H9 (cell line): Measurements from ENCODE around the gene NPRL2. TPM values are rescaled to one million over a fixed set of nuclear protein-coding genes. Genes with fewer than 3 reads are reported as not detected.

Source experiments
- DNase-seq: peaks from one replicate; pipeline ENCODE4 v3.0.0-alpha.2; 2017
- H2AFZ ChIP-seq: one replicate; pipeline ENCODE4 v1.6.1; 2013; ENCODE audit warnings: mild to moderate bottlenecking, low read length, control low read depth, moderate library complexity
- H2AK5ac ChIP-seq: 2 replicates; pipeline ENCODE4 v1.6.1; 2013; ENCODE audit warnings: low read length, control low read depth, mixed read lengths; ENCODE audit not compliant: insufficient read length
- H2BK120ac ChIP-seq: one replicate; pipeline ENCODE4 v1.6.1; 2013; ENCODE audit warnings: low read depth, mild to moderate bottlenecking, low read length, control low read depth, inconsistent platforms; ENCODE audit not compliant: poor library complexity, severe bottlenecking
- H2BK12ac ChIP-seq: 2 replicates; pipeline ENCODE4 v1.6.1; 2013; ENCODE audit warnings: low read length, control low read depth, mixed read lengths, low read depth; ENCODE audit not compliant: insufficient read length
- H2BK15ac ChIP-seq: 2 replicates; pipeline ENCODE4 v1.6.1; 2013; ENCODE audit warnings: low read depth, low read length, control low read depth
- H2BK20ac ChIP-seq: one replicate; pipeline ENCODE4 v1.6.1; 2013; ENCODE audit warnings: low read depth, mild to moderate bottlenecking, low read length, control low read depth, inconsistent platforms; ENCODE audit not compliant: poor library complexity, severe bottlenecking
- H2BK5ac ChIP-seq: 2 replicates; pipeline ENCODE4 v1.6.1; 2013; ENCODE audit warnings: low read length, control low read depth, mixed read lengths; ENCODE audit not compliant: insufficient read length
- H3K14ac ChIP-seq: 2 replicates; pipeline ENCODE4 v1.6.1; 2013; ENCODE audit warnings: low read length, control low read depth; ENCODE audit not compliant: insufficient read depth
- H3K18ac ChIP-seq: 2 replicates; pipeline ENCODE4 v1.6.1; 2013; ENCODE audit warnings: low read depth, mild to moderate bottlenecking, mixed read lengths, low read length, control low read depth; ENCODE audit not compliant: insufficient read length
- H3K23ac ChIP-seq: 2 replicates; pipeline ENCODE4 v1.6.1; 2013; ENCODE audit warnings: low read length, control low read depth, mixed read lengths, low read depth; ENCODE audit not compliant: insufficient read length
- H3K23me2 ChIP-seq: 2 replicates; pipeline ENCODE4 v1.6.1; 2013; ENCODE audit warnings: low read depth, mild to moderate bottlenecking, mixed read lengths, low read length, control low read depth; ENCODE audit not compliant: insufficient read length, poor library complexity, severe bottlenecking
- H3K27ac ChIP-seq: 2 replicates; pipeline ENCODE4 v1.5.1; 2013; ENCODE audit warnings: low read length, control low read depth, mixed read lengths, low read depth; ENCODE audit not compliant: insufficient read length
- H3K27me3 ChIP-seq: 2 replicates; pipeline ENCODE4 v1.6.1; 2013; ENCODE audit warnings: low read length, control low read depth, inconsistent platforms; ENCODE audit not compliant: insufficient read depth
- H3K4ac ChIP-seq: 2 replicates; pipeline ENCODE4 v1.6.1; 2013; ENCODE audit warnings: low read depth, mild to moderate bottlenecking, control low read depth, inconsistent platforms, low read length, moderate library complexity
- H3K4me1 ChIP-seq: 2 replicates; pipeline ENCODE4 v1.6.1; 2013; ENCODE audit warnings: low read length, control low read depth, inconsistent platforms; ENCODE audit not compliant: insufficient read depth
- H3K4me2 ChIP-seq: 2 replicates; pipeline ENCODE4 v1.6.1; 2013; ENCODE audit warnings: low read length, control low read depth, mixed read lengths; ENCODE audit not compliant: insufficient read length, insufficient read depth
- H3K56ac ChIP-seq: 2 replicates; pipeline ENCODE4 v1.6.1; 2013; ENCODE audit warnings: low read depth, mild to moderate bottlenecking, mixed read lengths, low read length, control low read depth; ENCODE audit not compliant: insufficient read length
- H3K79me1 ChIP-seq: 2 replicates; pipeline ENCODE4 v1.6.1; 2013; ENCODE audit warnings: low read depth, mild to moderate bottlenecking, moderate library complexity, low read length, control low read depth, inconsistent platforms; ENCODE audit not compliant: insufficient read depth, poor library complexity, severe bottlenecking
- H3K79me2 ChIP-seq: 2 replicates; pipeline ENCODE4 v1.6.1; 2013; ENCODE audit warnings: low read length, control low read depth, inconsistent platforms; ENCODE audit not compliant: insufficient read depth
- H3K9ac ChIP-seq: 2 replicates; pipeline ENCODE4 v1.6.1; 2013; ENCODE audit warnings: low read length, control low read depth, mixed read lengths; ENCODE audit not compliant: insufficient read length; ENCODE audit errors: extremely low read depth
- H3K9me3 ChIP-seq: one replicate; pipeline ENCODE4 v1.6.1; 2013; ENCODE audit warnings: low read depth, low read length, inconsistent platforms; ENCODE audit not compliant: control insufficient read depth
- H3T11ph ChIP-seq: one replicate; pipeline ENCODE4 v1.6.1; 2013; ENCODE audit warnings: mild to moderate bottlenecking, low read length, control low read depth, inconsistent platforms
- H4K20me1 ChIP-seq: one replicate; pipeline ENCODE4 v1.6.1; 2013; ENCODE audit not compliant: control insufficient read depth, insufficient read length, insufficient read depth
- H4K5ac ChIP-seq: 2 replicates; pipeline ENCODE4 v1.6.1; 2013; ENCODE audit warnings: low read depth, mild to moderate bottlenecking, mixed read lengths, low read length, control low read depth; ENCODE audit not compliant: insufficient read length
- H4K8ac ChIP-seq: replicated peaks from 2 replicates; pipeline ENCODE4 v1.6.1; 2013; ENCODE audit warnings: low read length, control low read depth, mixed read lengths, low read depth; ENCODE audit not compliant: insufficient read length
- H4K91ac ChIP-seq: 2 replicates; pipeline ENCODE4 v1.6.1; 2013; ENCODE audit warnings: low read depth, mild to moderate bottlenecking, moderate library complexity, mixed read lengths, low read length, control low read depth; ENCODE audit not compliant: insufficient read length
- H3K27ac Mint-ChIP-seq, 3 experiments: 2 replicates in 2 of 3; 3 replicates in 1 of 3; pipeline ENCODE4 v1.8.0; 2020 to 2021; ENCODE audit warnings: mixed read lengths in 3 of 3, mild to moderate bottlenecking in 1 of 3, moderate library complexity in 1 of 3
- H3K27me3 Mint-ChIP-seq: 2 replicates; pipeline ENCODE4 v1.8.0; 2021; ENCODE audit warnings: low read depth, mild to moderate bottlenecking, moderate library complexity, mixed read lengths
- H3K36me3 Mint-ChIP-seq, 3 experiments: 2 replicates in 2 of 3; 3 replicates in 1 of 3; pipeline ENCODE4 v1.8.0; 2020 to 2021; ENCODE audit warnings: low read depth in 3 of 3, mixed read lengths in 3 of 3; ENCODE audit not compliant: insufficient read depth in 1 of 3
- H3K4me1 Mint-ChIP-seq, 2 experiments: 2 replicates each; pipeline ENCODE4 v1.8.0; 2020; ENCODE audit warnings: mixed read lengths in 2 of 2
- H3K4me3 Mint-ChIP-seq, 2 experiments: 2 replicates in 1 of 2; 3 replicates in 1 of 2; pipeline ENCODE4 v1.8.0; 2020 to 2021; ENCODE audit warnings: mild to moderate bottlenecking in 2 of 2, mixed read lengths in 2 of 2, moderate library complexity in 1 of 2
- H3K9me3 Mint-ChIP-seq, 2 experiments: 2 replicates in 1 of 2; 3 replicates in 1 of 2; pipeline ENCODE4 v1.8.0; 2020; ENCODE audit warnings: mild to moderate bottlenecking in 2 of 2, mixed read lengths in 2 of 2, moderate library complexity in 1 of 2
- CTCF ChIP-seq: fragments of 200-600 bp; sonication (generic); conservative IDR thresholded peaks from 3 replicates; pipeline ENCODE4 v1.8.0; 2021; ENCODE audit warnings: antibody characterized with exemption, mild to moderate bottlenecking
- WGBS: extraction: QIAGEN DNeasy Blood & Tissue Kit; methylation state at CpG from one replicate; pipeline ENCODE4 v1.1.7; 2013; ENCODE audit warnings: missing lambda C conversion rate, low lambda C conversion rate, mixed read lengths; ENCODE audit not compliant: insufficient read length; ENCODE audit errors: extremely low coverage; 5-methylcytosine and 5-hydroxymethylcytosine counted together
- total RNA-seq: library from RNA; stranded (reverse); gene quantifications from 2 replicates; pipeline ENCODE4 v1.2.1, GENCODE V29; 2021

NPRL2 gene
- total RNA-seq, 1 experiment from 2014 or later, result 23.4 TPM

GRCh38 chr3:50298836-50299637, 51.5 kb downstream of the NPRL2 start, which contains the start of the genes HYAL3 and NAA80:
Gene HYAL3 (minus strand): TSS chr3:50299405. CDS start chr3:50295602, 3,803 bp downstream.
Gene NAA80 (minus strand): TSS chr3:50299405. CDS start chr3:50297463, 1,942 bp downstream.
- DNase-seq, result peak; percentile 100
- no peak within 1 kb of the TSS for H2BK20ac ChIP-seq
- no peak within 1 kb of the TSS for H2BK5ac ChIP-seq
- Mint-ChIP-seq H3K4me3 (peak within 1 kb of the TSS; percentile 87 to 99), H3K9me3 (no peaks in the 10 kb centered on the region; a peak in 1 of 5 replicates), H3K27ac (peak within 1 kb of the TSS; percentile 76 to 99 (median 88); a peak in 6 of 7 replicates), H3K36me3 (peaks cover 0 to 8% (median 1%) of the 10 kb centered on the region in 3 experiments; a peak in 1 of 7 replicates), H3K27me3 (no peaks in the 10 kb centered on the region), H3K4me1 (peaks cover 25 to 27% of the 10 kb centered on the region in 2 experiments)
- H3K56ac ChIP-seq, result no peak within 1 kb of the TSS
- H2AK5ac ChIP-seq, result no peak within 1 kb of the TSS
- no peaks in the 10 kb centered on the region for H3K79me2 ChIP-seq
- no peaks in the 10 kb centered on the region for H4K20me1 ChIP-seq
- no peak within 1 kb of the TSS for H2BK15ac ChIP-seq
- no peak within 1 kb of the TSS for H3T11ph ChIP-seq
- WGBS, result no CpG with 5 or more reads among the region's 61 CpGs
- TF ChIP-seq CTCF, result peak; percentile 37; the same call in 2 of the 3 replicates
- peak within 1 kb of the TSS; percentile 21 for H3K27ac ChIP-seq
- H3K4me1 ChIP-seq, result no peaks in the 10 kb centered on the region
- H3K18ac ChIP-seq, result peak within 1 kb of the TSS; percentile 24
- H3K9me3 ChIP-seq, result no peaks in the 10 kb centered on the region
- H3K4ac ChIP-seq, result no peak within 1 kb of the TSS
- H3K23ac ChIP-seq, result no peak within 1 kb of the TSS
- peak within 1 kb of the TSS; percentile 55 for H3K4me2 ChIP-seq
- H3K14ac ChIP-seq, result no peak within 1 kb of the TSS
- no peak within 1 kb of the TSS for H2AFZ ChIP-seq
- H3K23me2 ChIP-seq, result peaks cover 6% of the 10 kb centered on the region
- no peak within 1 kb of the TSS for H4K8ac ChIP-seq
- peak within 1 kb of the TSS; percentile 17 for H3K9ac ChIP-seq
- no peak within 1 kb of the TSS for H4K5ac ChIP-seq
- no peak within 1 kb of the TSS for H2BK12ac ChIP-seq
- H4K91ac ChIP-seq, result no peak within 1 kb of the TSS
- no peak within 1 kb of the TSS for H2BK120ac ChIP-seq
- H3K27me3 ChIP-seq, result no peaks in the 10 kb centered on the region
- no peaks in the 10 kb centered on the region for H3K79me1 ChIP-seq
